ENCODE measurements around the gene LIPC.

The LIPC gene

DNA sequence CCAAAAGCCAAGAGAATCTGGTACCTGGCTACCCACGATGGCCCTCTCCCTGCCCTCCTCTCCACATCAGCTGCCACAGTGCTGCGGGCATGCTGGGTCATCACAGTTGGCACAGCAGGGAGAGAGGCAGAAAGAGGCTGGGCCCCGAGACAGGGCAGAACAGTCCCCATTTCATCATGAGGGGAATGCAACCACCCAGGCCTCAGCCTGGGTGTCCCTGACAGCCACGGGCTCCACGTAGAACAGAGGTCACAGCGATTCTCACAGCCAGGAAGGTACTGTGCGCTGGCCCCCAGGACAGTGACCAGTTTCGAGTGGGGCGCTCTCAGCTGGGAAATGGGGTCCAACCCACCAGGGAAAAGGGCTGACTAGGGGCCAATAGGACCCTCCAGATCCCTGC is 6.3 kb downstream of the LIPC start:
- no peak for DNase-seq

DNA sequence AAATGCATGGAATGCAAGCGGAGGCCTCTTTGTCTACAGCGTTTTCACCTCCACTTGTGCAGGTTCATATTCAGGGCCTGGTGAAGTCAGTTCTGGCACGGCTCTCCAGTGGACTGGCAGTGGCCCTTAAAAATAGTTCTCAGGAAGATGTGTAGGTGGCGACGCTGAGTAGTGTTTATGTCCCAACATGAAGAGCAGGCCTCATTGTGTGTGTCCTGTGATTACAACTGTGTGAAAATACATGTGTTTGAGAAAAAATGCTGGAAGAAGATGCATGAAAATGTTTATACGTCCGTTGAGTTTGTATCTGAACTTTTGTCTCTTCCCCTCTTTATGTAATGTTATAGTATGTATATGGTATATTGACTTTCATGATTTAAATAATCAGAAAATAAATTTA is 7.2 kb downstream of the LIPC start:
- DNase-seq = no peak

- DNase-seq = no peak
Measured at GRCh38 chr15:58440158-58440910, 8.5 kb downstream of the LIPC start.

- DNase-seq = no peak
Measured at GRCh38 chr15:58440922-58441321, 9.1 kb downstream of the LIPC start.

GRCh38 chr15:58441376-58442070 is 9.7 kb downstream of the LIPC start:
- no peak for DNase-seq

GRCh38 chr15:58442122-58442521 is 10.3 kb downstream of the LIPC start:
- no peak for DNase-seq

GRCh38 chr15:58443308-58443707 is 11.5 kb downstream of the LIPC start:
- DNase-seq = no peak

DNA sequence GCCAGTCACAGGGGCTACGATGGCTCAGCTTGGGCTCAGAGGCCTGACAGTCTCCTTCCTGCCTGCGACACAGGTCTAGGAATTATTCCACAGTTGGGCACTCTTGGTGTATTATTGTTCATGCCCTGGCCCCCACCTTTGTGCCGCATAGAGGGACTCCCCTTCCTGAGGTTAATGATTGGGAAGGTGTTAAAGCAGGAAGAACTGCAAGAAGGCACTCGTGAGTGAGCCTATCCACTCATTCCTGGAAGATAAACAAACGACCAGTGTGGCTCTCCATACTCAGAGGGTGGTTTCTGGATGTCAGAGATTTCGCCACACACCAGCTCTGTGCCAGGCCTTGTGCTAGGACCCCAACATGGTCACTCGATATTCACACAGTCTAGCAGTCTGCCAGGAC is 12.3 kb downstream of the LIPC start:
- DNase-seq = no peak

DNA sequence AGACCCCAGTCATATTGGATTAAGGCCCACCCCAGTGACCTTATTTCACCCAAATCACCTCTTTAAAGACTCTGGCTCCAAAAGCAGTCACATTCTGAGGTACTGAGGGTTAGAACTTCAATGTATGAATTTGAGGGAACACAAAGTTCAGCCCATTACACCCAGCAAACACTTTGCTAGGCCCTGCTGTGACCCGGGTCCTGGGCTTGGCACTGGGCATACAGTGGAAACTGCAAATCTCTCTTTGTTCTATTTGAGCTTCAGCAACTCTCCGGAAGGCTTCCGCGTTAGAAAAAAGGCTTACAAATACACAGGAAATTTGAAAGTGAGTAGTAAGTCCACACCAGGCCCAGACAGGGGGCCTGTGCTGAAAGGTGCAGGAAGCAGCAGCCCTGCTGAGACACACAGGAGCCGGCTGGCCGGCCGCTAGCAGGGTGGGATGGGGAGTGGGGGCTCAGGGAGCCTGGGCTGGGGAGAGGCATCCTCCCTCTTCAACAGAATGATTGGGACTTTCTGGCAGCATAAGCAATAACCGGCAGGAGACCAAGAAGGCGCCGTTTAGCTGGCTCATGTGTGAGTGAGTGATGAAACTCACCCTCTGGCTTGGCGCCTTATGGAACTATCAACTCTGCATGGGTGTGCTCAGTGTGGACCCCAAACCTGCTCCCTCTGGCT is 13.0 kb downstream of the LIPC start:
- DNase-seq = no peak

DNA sequence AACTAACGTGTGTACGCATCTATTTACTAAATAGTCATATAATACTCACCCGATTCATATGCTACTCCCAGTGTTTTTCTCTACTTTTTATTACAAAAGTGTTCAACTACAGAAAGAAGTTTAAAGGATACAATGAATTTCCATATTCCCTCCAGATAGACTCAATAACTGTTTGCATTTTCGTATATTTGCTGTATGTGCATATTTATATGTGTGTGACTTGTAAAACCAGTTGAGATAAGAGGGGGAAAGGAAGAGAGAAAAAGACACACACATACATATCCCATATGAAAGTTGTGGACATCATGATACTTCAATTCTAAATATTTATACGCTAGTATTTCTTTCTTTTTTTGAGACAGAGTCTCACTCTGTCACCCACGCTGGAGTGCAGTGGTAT is 14.1 kb downstream of the LIPC start:
- no peak for DNase-seq

GRCh38 chr15:58446521-58446920 is 14.7 kb downstream of the LIPC start:
- no peak for DNase-seq

DNA sequence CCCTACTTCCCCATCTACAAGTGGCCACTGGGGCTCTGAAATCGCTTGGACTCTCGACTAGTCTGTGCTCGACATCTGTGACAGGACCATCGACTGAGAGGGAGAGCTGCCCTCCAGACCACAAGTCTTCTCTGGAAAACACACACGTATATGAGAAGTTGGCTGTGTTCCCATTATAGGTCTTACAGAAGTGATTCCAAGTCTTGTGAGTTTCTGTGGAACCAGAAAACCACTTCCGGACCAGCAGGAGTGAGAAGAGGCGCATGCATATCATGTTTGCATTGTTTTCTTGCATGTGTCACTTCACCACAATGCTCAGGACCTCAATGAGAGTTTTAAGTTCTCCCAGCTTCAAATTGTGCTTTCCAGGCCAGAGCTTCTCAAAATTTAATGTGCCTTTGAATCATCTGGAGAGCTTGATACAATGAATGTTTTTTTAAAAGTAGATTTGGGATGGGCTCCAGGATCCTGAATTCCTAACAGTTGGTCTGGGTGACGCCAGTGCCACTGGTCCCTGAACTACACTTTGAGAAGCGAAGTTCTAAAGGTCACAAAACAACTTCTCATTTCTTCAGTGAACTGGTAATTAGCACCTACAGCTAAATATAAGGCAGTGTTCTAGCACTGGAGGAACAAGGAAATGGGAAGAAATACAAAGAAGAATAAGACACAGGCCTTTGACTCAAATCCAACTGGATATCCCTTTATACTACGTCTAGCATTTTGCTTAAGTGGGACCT is 15.7 kb downstream of the LIPC start:
- DNase-seq = no peak

DNA sequence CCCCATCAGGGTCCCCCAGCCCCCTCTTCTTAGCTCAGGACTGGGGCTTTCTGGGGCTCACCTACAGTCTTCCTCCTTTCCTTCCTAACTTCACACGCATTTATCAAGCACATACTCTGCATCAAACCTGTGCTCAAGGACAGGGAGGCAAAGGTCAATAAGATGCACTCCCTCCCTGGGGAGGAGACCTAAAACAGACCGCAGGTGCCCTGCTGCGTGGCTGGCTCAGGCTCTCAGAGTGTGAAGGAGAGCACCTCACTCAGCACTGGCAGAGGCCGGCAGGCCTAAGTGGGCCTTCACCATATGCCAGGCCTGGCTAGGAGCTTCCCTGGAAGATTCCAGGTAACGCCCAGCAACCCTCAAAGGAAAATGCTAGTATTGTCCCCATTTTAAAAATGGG is 16.5 kb downstream of the LIPC start:
- DNase-seq = no peak

DNA sequence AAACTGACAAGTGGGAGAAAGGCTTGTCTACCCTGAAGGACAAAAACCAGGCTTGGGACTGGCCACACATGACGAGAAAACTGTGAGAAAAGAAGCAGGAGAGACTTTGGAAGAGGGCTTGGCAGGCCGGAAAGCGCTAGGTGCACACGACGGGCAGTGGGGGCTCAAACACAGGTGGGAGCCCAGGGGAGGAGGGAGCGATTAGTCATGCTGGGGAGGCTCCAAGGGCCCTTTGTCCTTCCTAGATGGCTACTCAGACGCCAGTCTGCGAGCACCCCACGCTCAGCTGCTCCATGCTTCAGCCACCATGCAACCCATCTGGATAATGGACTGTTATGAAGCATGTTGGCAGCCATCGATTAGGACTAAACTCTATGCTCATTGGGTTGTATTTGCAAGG is 17.1 kb downstream of the LIPC start:
- no peak for DNase-seq

GRCh38 chr15:58451826-58452225 is 20.0 kb downstream of the LIPC start:
- DNase-seq = no peak

DNA sequence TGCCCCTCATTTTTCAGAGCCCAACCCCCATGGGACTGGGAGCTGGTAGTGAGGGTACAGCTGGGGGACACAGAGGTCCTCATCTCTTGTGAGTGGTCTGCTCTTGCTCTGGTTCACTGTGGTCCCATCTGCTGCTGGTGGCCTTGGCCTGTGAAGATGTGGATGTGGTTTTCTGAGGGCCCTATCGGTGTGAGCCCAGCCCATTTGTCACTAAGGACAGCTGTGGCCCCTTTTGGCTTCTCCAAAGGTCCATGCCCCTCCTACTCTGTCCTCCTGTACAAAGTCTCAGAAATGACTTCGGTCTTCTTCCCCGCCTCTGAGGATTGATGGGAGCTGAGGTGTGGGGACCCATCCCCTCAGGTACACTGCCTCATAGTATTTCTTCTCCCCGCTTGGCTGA is 21.0 kb downstream of the LIPC start:
- no peak for DNase-seq

DNA sequence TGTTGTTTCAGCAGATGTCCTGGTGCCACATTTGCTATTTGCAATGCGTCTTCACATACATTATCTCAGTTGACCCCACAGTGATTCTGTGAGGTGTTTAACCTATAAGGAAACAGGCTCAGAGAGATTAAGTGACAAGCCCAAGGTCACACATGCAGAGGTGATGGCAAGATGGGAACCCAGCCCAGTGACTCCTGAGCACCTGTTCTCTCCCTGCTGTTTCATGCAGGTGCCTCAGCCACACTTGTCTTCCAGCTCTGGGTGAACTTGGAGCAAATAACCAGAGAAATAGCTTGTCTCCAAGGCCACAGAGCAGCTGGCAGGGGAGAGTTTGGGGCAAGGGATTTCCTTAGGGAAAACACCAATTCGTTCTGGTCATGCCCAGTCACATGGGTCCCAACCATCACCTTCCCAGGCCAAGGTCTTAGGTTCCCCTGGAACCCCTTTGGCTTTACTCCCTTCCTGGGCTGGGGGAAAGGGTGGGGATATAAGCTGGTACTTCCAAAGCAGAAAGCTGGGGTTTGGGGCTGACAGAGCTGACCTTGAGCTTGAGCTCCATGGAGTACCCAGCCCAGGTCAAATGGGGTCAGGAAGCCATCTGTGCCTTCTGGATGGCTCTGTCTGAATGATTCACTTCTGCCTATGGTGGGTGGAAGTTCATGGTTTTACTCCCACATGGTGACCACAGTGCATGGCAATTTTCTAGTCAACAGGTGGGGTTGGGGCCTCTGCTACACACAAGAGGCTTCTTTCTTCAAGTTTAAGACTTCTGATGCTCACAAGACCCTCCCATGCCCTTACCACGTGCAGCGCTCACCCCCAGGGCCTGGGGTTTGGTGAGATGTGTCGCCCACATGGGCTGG is 22.4 kb downstream of the LIPC start:
- no peak for DNase-seq

- no peak for DNase-seq
Measured at GRCh38 chr15:58454950-58455401, 23.2 kb downstream of the LIPC start.

- no peak for DNase-seq
Measured at GRCh38 chr15:58457466-58457965, 25.7 kb downstream of the LIPC start.

- DNase-seq = no peak
Measured at GRCh38 chr15:58458076-58458475, 26.3 kb downstream of the LIPC start.

- DNase-seq = no peak
Measured at GRCh38 chr15:58459045-58459444, 27.3 kb downstream of the LIPC start.

DNA sequence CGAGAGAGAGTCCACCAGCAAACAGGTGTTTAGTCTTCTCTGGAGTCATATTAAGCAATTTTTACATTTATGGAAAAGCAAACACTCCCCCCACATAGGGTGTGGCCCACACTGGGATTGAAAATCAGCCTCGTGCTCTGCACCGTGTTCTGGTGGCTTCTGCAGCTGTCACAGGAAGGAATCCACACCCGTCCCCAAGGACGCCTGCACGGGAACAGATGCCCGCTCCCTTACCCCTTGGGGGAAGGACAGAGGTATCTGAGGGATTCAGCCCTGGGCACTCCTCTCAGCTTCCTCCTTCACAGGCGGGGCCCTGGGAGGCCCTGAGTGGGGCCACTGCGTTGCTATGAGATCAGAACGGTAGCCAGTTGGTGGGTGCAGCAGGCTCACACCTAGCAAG is 27.8 kb downstream of the LIPC start:
- DNase-seq = no peak

Data from activated gamma-delta T cell treated with Interleukin-2 at 50 U/mL for 16 hours (primary cell).